Colonic mucosa (tissue), 4 donors: ENCODE measurements around the gene HAPLN2. TPM values are rescaled to one million over a fixed set of nuclear protein-coding genes. Genes with fewer than 3 reads are reported as not detected.

Experiments used
- DNase-seq: peaks from one replicate; pipeline ENCODE4 v3.0.0-alpha.2; 2020
- H3K27ac ChIP-seq: fragments of 200-600 bp; one replicate; pipeline ENCODE4 v1.8.0; 2021
- H3K27me3 ChIP-seq: fragments of 200-600 bp; one replicate; pipeline ENCODE4 v1.8.0; 2021
- H3K36me3 ChIP-seq: fragments of 200-600 bp; one replicate; pipeline ENCODE4 v1.8.0; 2021
- H3K4me1 ChIP-seq: fragments of 200-600 bp; one replicate; pipeline ENCODE4 v1.8.0; 2021; ENCODE audit warnings: mild to moderate bottlenecking
- H3K4me3 ChIP-seq: fragments of 200-600 bp; one replicate; pipeline ENCODE4 v1.8.0; 2021
- H3K9ac ChIP-seq, 2 donors: one replicate each; pipeline ENCODE4 v1.7.0; 2013; ENCODE audit warnings: control low read depth in 2 of 2, low read depth in 2 of 2, low read length in 2 of 2
- H3K9me3 ChIP-seq: fragments of 200-600 bp; one replicate; pipeline ENCODE4 v1.8.0; 2021
- CTCF ChIP-seq: fragments of 200-600 bp; IDR thresholded peaks from one replicate; pipeline ENCODE4 v1.8.0; 2022; ENCODE audit warnings: antibody characterized with exemption, mild to moderate bottlenecking
- intact Hi-C: fragments of 100-400 bp; cut with DNase I; formaldehyde crosslinking; loops from one replicate; pipeline ENCODE4 v1.14.1; 2022
- total RNA-seq, 2 donors: library from RNA; stranded (reverse); fragmentation: NEBNext Ultra II Directional in 1 of 2; extraction: Animal tissue kit (Norgen Biotek cat#: 25700) in 1 of 2; gene quantifications; one replicate each; pipeline ENCODE4 v1.2.1, GENCODE V29; 2021
- donor health status: healthy.
- donor health status: DM: no; HTN: no; CAD: no.
- donor health status: DM: no; HTN: no; CAD: no.

The HAPLN2 gene
- total RNA-seq, 2 donors from 2014 or later = 0.96 TPM; not detected in 1

- no peaks in the 10 kb centered on the region for H3K4me1 ChIP-seq
- peaks cover 13% of the 10 kb centered on the region for H3K27me3 ChIP-seq
- intact Hi-C loops = no loop called here
- no peak for DNase-seq
- no peaks in the 10 kb centered on the region for H3K36me3 ChIP-seq
- H3K9me3 ChIP-seq = no peaks in the 10 kb centered on the region
- H3K9ac ChIP-seq = no peak overlapping the region
- H3K4me3 ChIP-seq = no peak overlapping the region
- no peak overlapping the region for H3K27ac ChIP-seq
- TF ChIP-seq CTCF = no peak
These were observed 3.3 kb upstream of the HAPLN2 start for GRCh38 chr1:156615946-156616345.

- H3K9ac ChIP-seq = no peak overlapping the region
- TF ChIP-seq CTCF = no peak
- DNase-seq = no peak
- no peaks in the 10 kb centered on the region for H3K36me3 ChIP-seq
- H3K27me3 ChIP-seq = peaks cover 13% of the 10 kb centered on the region
- intact Hi-C loops = no loop called here
- no peaks in the 10 kb centered on the region for H3K4me1 ChIP-seq
- H3K9me3 ChIP-seq = no peaks in the 10 kb centered on the region
- H3K4me3 ChIP-seq = no peak overlapping the region
- H3K27ac ChIP-seq = no peak overlapping the region
These were observed 2.8 kb upstream of the HAPLN2 start for GRCh38 chr1:156616463-156616862.

- Histone ChIP-seq H3K27me3 (peaks cover 28% of the 10 kb centered on the region), H3K4me3 (no peak overlapping the region), H3K27ac (no peak overlapping the region), H3K9me3 (no peaks in the 10 kb centered on the region), H3K4me1 (peaks cover 8% of the 10 kb centered on the region), H3K36me3 (no peaks in the 10 kb centered on the region), H3K9ac (no peak overlapping the region)
- no peak for TF ChIP-seq CTCF
- DNase-seq = no peak
- intact Hi-C loops = no loop called here
These were observed 354 bp downstream of the HAPLN2 start for GRCh38 chr1:156619582-156619955.

- H3K27me3 ChIP-seq = peaks cover 42% of the 10 kb centered on the region
- DNase-seq = no peak
- H3K9me3 ChIP-seq = no peaks in the 10 kb centered on the region
- no peak overlapping the region for H3K9ac ChIP-seq
- no peaks in the 10 kb centered on the region for H3K36me3 ChIP-seq
- H3K27ac ChIP-seq = no peak overlapping the region
- intact Hi-C loops = loop anchor here (10.0 kb wide), 1 partner anchor 242 kb away; the partner anchor contains the start of gene NTRK1
- H3K4me1 ChIP-seq = peaks cover 21% of the 10 kb centered on the region
- no peak for TF ChIP-seq CTCF
- no peak overlapping the region for H3K4me3 ChIP-seq
These were observed 3.5 kb downstream of the HAPLN2 start for GRCh38 chr1:156622581-156623297.

GRCh38 chr1:156623946-156624813, 5.0 kb downstream of the HAPLN2 start:
- H3K36me3 ChIP-seq = no peaks in the 10 kb centered on the region
- peaks cover 21% of the 10 kb centered on the region for H3K4me1 ChIP-seq
- DNase-seq = peak; percentile 35
- H3K9me3 ChIP-seq = no peaks in the 10 kb centered on the region
- H3K27me3 ChIP-seq = peaks cover 42% of the 10 kb centered on the region
- peak overlapping the region in 1 of 2 donors; percentile 12 for H3K9ac ChIP-seq
- TF ChIP-seq CTCF = peak; percentile 14
- intact Hi-C loops = loop anchor here (10.0 kb wide), 1 partner anchor 241 kb away; the partner anchor contains the start of gene NTRK1
- H3K27ac ChIP-seq = no peak overlapping the region
- peak overlapping the region; percentile 23 for H3K4me3 ChIP-seq
